ENCODE data around the gene SPATS2L.

The SPATS2L gene

GRCh38 chr2:200469708-200470211 is 163.3 kb downstream of the SPATS2L start:
- peaks cover 0 to 58% of the 10 kb centered on the region in 2 experiments; a peak in 2 of 3 replicates for H3K36me3 ChIP-seq (ENCODE audit: control insufficient read depth in 2 of 2, insufficient read depth in 1 of 2, low read length in 2 of 2)
- TF ChIP-seq ZNF645 (tag by site-specific recombination; IDR thresholded peaks at IDR 0.05) (no peak), IKZF3 (tag by site-specific recombination; IDR thresholded peaks at IDR 0.05) (no peak), ZFP41 (tag by site-specific recombination; IDR thresholded peaks at IDR 0.05; ENCODE audit: borderline replicate concordance) (no peak), ZNF704 (tag by site-specific recombination; IDR thresholded peaks at IDR 0.05) (no peak), ZNF488 (tag by site-specific recombination; IDR thresholded peaks at IDR 0.05) (no peak), SP3 (tag by site-specific recombination; IDR thresholded peaks at IDR 0.05) (no peak), SCRT1 (tag by site-specific recombination; IDR thresholded peaks at IDR 0.05; ENCODE audit: borderline replicate concordance) (no peak), ZNF555 (tag by site-specific recombination; conservative IDR thresholded peaks at IDR 0.05) (no peak), ZNF701 (tag by site-specific recombination; IDR thresholded peaks at IDR 0.05) (no peak), ZBTB49 (tag by site-specific recombination; IDR thresholded peaks at IDR 0.05; ENCODE audit: low read depth) (no peak), ATF2 (tag by site-specific recombination; IDR thresholded peaks at IDR 0.05; ENCODE audit: low read depth) (no peak), ZNF416 (tag by site-specific recombination; IDR thresholded peaks at IDR 0.05) (no peak), KLF10 (tag by site-specific recombination; IDR thresholded peaks at IDR 0.05) (no peak)
- POLR2A ChIA-PET: interaction anchor here (0.5 kb wide), 1 partner anchor 428 kb away, joined by 5 read pairs; no protein-coding TSS in a partner anchor
- CTCF ChIA-PET: interaction anchor here (0.8 to 1.0 kb wide), 2 partner anchors 11 to 497 kb away, joined by 3 read pairs; no protein-coding TSS in a partner anchor
- no peaks in the 10 kb centered on the region for H3K4me1 ChIP-seq (ENCODE audit: control insufficient read depth, insufficient read depth, low read length)
- H3K9me3 ChIP-seq (ENCODE audit: control insufficient read depth, insufficient read depth, low read depth, low read length): no peaks in the 10 kb centered on the region
- H3K4me3 ChIP-seq (ENCODE audit: low read depth, low read length): no peak overlapping the region
- H3K27ac ChIP-seq (ENCODE audit: extremely low read depth, low read depth, low read length): no peak overlapping the region

GRCh38 chr2:200470230-200470629 is 163.7 kb downstream of the SPATS2L start:
- no peak overlapping the region for H3K27ac ChIP-seq (ENCODE audit: extremely low read depth, low read depth, low read length)
- ChIA-PET CTCF (interaction anchor here (0.8 to 1.0 kb wide), 3 partner anchors 11 to 497 kb away, joined by 3 to 5 read pairs (median 3); no protein-coding TSS in a partner anchor), POLR2A (interaction anchor here (0.5 kb wide), 1 partner anchor 428 kb away, joined by 5 read pairs; no protein-coding TSS in a partner anchor)
- no peak overlapping the region for H3K4me3 ChIP-seq (ENCODE audit: low read depth, low read length)
- no peaks in the 10 kb centered on the region for H3K4me1 ChIP-seq (ENCODE audit: control insufficient read depth, insufficient read depth, low read length)
- H3K36me3 ChIP-seq (ENCODE audit: control insufficient read depth in 2 of 2, insufficient read depth in 1 of 2, low read length in 2 of 2): peaks cover 0 to 59% of the 10 kb centered on the region in 2 experiments; a peak in 2 of 3 replicates
- no peaks in the 10 kb centered on the region for H3K9me3 ChIP-seq (ENCODE audit: control insufficient read depth, insufficient read depth, low read depth, low read length)
- TF ChIP-seq SP2 (tag by site-specific recombination; IDR thresholded peaks at IDR 0.05) (no peak), TCF7L2 (IDR thresholded peaks at IDR 0.05; ENCODE audit: borderline replicate concordance, low read depth, low read length) (no peak), ZNF335 (tag by site-specific recombination; conservative IDR thresholded peaks at IDR 0.05) (no peak), ZBTB6 (tag by site-specific recombination; IDR thresholded peaks at IDR 0.05) (no peak), ZNF202 (tag by site-specific recombination; IDR thresholded peaks at IDR 0.05; ENCODE audit: borderline replicate concordance) (no peak), BCL11A (tag by site-specific recombination; IDR thresholded peaks at IDR 0.05; ENCODE audit: low read depth) (no peak), PRDM4 (tag by site-specific recombination; IDR thresholded peaks at IDR 0.05) (no peak)

All from HEK293 (cell line).